Measurements from ENCODE around the gene RASSF5. TPM values are rescaled to one million over a fixed set of nuclear protein-coding genes. Genes with fewer than 3 reads are reported as not detected.

Gene RASSF5
- total and polyA plus RNA-seq, 10 of the 15 experiments (the other 5 are each of a cell fraction or from before 2014, with no cell fraction given) = 14.0 to 89.6 (median 68.9) TPM

GRCh38 chr1:206587904-206588303 lies 80.6 kb downstream of the RASSF5 start:
- intact Hi-C loops (cut with micrococcal nuclease; ENCODE audit: unreplicated experiment) = no loop called here
- DNase-seq (ENCODE audit: low read depth, low spot score) (no peak), ATAC-seq (no peak), FAIRE-seq (no peak)
- Histone ChIP-seq H3K27me3 (replicated peaks in 1 of 2; ENCODE audit: control insufficient read depth in 2 of 2, insufficient read depth in 2 of 2, low read length in 1 of 2) (no peaks in the 10 kb centered on the region), H4K20me1 (ENCODE audit: control insufficient read depth, insufficient read depth) (peaks cover 4% of the 10 kb centered on the region; the same call in 1 of the 2 replicates), H3K9me3 (replicated peaks; ENCODE audit: control insufficient read depth, insufficient read depth, low read length) (no peaks in the 10 kb centered on the region), H3K9ac (ENCODE audit: control insufficient read depth, insufficient read depth, low read length) (no peak overlapping the region), H3K4me3 (no peak overlapping the region), H2AFZ (ENCODE audit: control insufficient read depth, low read depth, low read length) (no peak overlapping the region), H3K36me3 (ENCODE audit: control insufficient read depth in 2 of 2, insufficient read depth in 2 of 2, low read length in 1 of 2) (peaks cover 44 to 59% of the 10 kb centered on the region in 2 experiments), H3K4me1 (ENCODE audit: control insufficient read depth, insufficient read depth, low read length) (peaks cover 6% of the 10 kb centered on the region; the same call in 1 of the 2 replicates), H3K4me2 (ENCODE audit: control insufficient read depth, insufficient read depth) (no peak overlapping the region), H3K79me2 (ENCODE audit: control insufficient read depth, insufficient read depth, low read length) (peaks cover 1% of the 10 kb centered on the region; the same call in 1 of the 2 replicates), H3K27ac (ENCODE audit: control insufficient read depth, insufficient read depth) (no peak overlapping the region)
- SMC1A ChIA-PET (ENCODE audit: uncharacterized antibody, unreplicated experiment) = interaction anchor here (0.8 to 15.4 kb wide), 5 partner anchors 8 to 43 kb away, joined by 3 to 476 read pairs (median 3); no protein-coding TSS in a partner anchor
- BruUV-seq (replicated peaks) = no TSS peak
- POLR2A ChIA-PET = interaction anchor here (1.2 to 1.6 kb wide), 3 partner anchors 10 to 72 kb away, joined by 3 to 6 read pairs (median 3); no protein-coding TSS in a partner anchor
- in situ Hi-C loops (cut with MboI) = no loop called here
- CTCF ChIA-PET = interaction anchor here (0.6 to 15.7 kb wide), 9 partner anchors 24 to 128 kb away, joined by 3 to 440 read pairs (median 5); no protein-coding TSS in a partner anchor
- WGBS (ENCODE audit: insufficient coverage, insufficient replicate concordance, low lambda C conversion rate, missing lambda C conversion rate) = 98% methylated on average over 14 of the region's 14 CpGs
- peak; percentile 18; the same call in 1 of the 2 replicates for TF ChIP-seq POLR2A (IDR thresholded peaks at IDR 0.05; ENCODE audit: low read depth, low read length)
- no peak for TF ChIP-seq RELA (IDR thresholded peaks at IDR 0.05; ENCODE audit: borderline replicate concordance, partially characterized antibody)
- RAD21 ChIA-PET (ENCODE audit: unreplicated experiment) = interaction anchor here (0.8 to 2.3 kb wide), 4 partner anchors 43 to 109 kb away, joined by 3 to 9 read pairs (median 4); no protein-coding TSS in a partner anchor

- H2AFZ ChIP-seq (ENCODE audit: control insufficient read depth, low read depth, low read length) = no peak overlapping the region
- ChIA-PET POLR2A (interaction anchor here (1.2 to 1.6 kb wide), 2 partner anchors 10 to 73 kb away, joined by 3 read pairs; no protein-coding TSS in a partner anchor), SMC1A (ENCODE audit: uncharacterized antibody, unreplicated experiment) (interaction anchor here (0.8 to 15.4 kb wide), 4 partner anchors 8 to 43 kb away, joined by 3 to 476 read pairs (median 12); no protein-coding TSS in a partner anchor), RAD21 (ENCODE audit: unreplicated experiment) (interaction anchor here (0.8 to 2.3 kb wide), 4 partner anchors 33 to 109 kb away, joined by 3 to 9 read pairs (median 3); no protein-coding TSS in a partner anchor), CTCF (interaction anchor here (1.3 to 15.7 kb wide), 7 partner anchors 10 to 129 kb away, joined by 3 to 440 read pairs (median 6); no protein-coding TSS in a partner anchor)
- H3K9ac ChIP-seq (ENCODE audit: control insufficient read depth, insufficient read depth, low read length) = no peak overlapping the region
- no peak overlapping the region for H3K4me2 ChIP-seq (ENCODE audit: control insufficient read depth, insufficient read depth)
- no peaks in the 10 kb centered on the region for H3K9me3 ChIP-seq (replicated peaks; ENCODE audit: control insufficient read depth, insufficient read depth, low read length)
- H3K79me2 ChIP-seq (ENCODE audit: control insufficient read depth, insufficient read depth, low read length) = peaks cover 1% of the 10 kb centered on the region; the same call in 1 of the 2 replicates
- no peak for DNase-seq (ENCODE audit: low read depth, low spot score)
- BruUV-seq (replicated peaks) = no TSS peak
- H3K4me3 ChIP-seq = no peak overlapping the region
- H3K4me1 ChIP-seq (ENCODE audit: control insufficient read depth, insufficient read depth, low read length) = peaks cover 6% of the 10 kb centered on the region; the same call in 1 of the 2 replicates
- FAIRE-seq = no peak
- in situ Hi-C loops (cut with MboI) (no loop called here), intact Hi-C loops (cut with micrococcal nuclease; ENCODE audit: unreplicated experiment) (no loop called here)
- 55% methylated on average over 6 of the region's 6 CpGs for WGBS (ENCODE audit: insufficient coverage, insufficient replicate concordance, low lambda C conversion rate, missing lambda C conversion rate)
- H3K27me3 ChIP-seq (replicated peaks in 1 of 2; ENCODE audit: control insufficient read depth in 2 of 2, insufficient read depth in 2 of 2, low read length in 1 of 2) = no peaks in the 10 kb centered on the region
- H4K20me1 ChIP-seq (ENCODE audit: control insufficient read depth, insufficient read depth) = peaks cover 4% of the 10 kb centered on the region; the same call in 1 of the 2 replicates
- no peak overlapping the region for H3K27ac ChIP-seq (ENCODE audit: control insufficient read depth, insufficient read depth)
- peaks cover 40 to 54% of the 10 kb centered on the region in 2 experiments for H3K36me3 ChIP-seq (ENCODE audit: control insufficient read depth in 2 of 2, insufficient read depth in 2 of 2, low read length in 1 of 2)
- ATAC-seq = no peak
- TF ChIP-seq JUND (IDR thresholded peaks at IDR 0.05; ENCODE audit: low read depth, low read length) (no peak), PKNOX1 (IDR thresholded peaks at IDR 0.05) (no peak), SREBF2 (IDR thresholded peaks at IDR 0.05; ENCODE audit: low read length) (no peak), PRDM15 (CRISPR knock-in tag; IDR thresholded peaks at IDR 0.05) (no peak), SUZ12 (IDR thresholded peaks at IDR 0.05; ENCODE audit: unreplicated experiment) (no peak), BRCA1 (IDR thresholded peaks at IDR 0.05; ENCODE audit: low read depth, low read length) (no peak), MEF2B (IDR thresholded peaks at IDR 0.05; ENCODE audit: partially characterized antibody, poor library complexity, severe bottlenecking) (no peak), ZBED1 (IDR thresholded peaks at IDR 0.05; ENCODE audit: borderline replicate concordance) (no peak), NFYB (IDR thresholded peaks at IDR 0.05; ENCODE audit: insufficient read depth, low read depth, low read length) (no peak), IRF4 (IDR thresholded peaks at IDR 0.05; ENCODE audit: low read depth, low read length) (no peak), NR2F1 (conservative IDR thresholded peaks at IDR 0.05) (no peak)
Observed at GRCh38 chr1:206588492-206588891, 81.2 kb downstream of the RASSF5 start.
